ENCODE measurements around the gene PITPNC1.

GRCh38 chr17:67369676-67370075 is 7.4 kb upstream of the PITPNC1 start:
- TF ChIP-seq EZH2 (IDR thresholded peaks at IDR 0.05; ENCODE audit: insufficient read depth, poor library complexity, severe bottlenecking) (no peak), EZH2phosphoT487 (IDR thresholded peaks at IDR 0.05; ENCODE audit: insufficient read depth, low read depth) (no peak)

Data from GM23248 (cell line).